NT2/D1 (cell line): ENCODE data around the gene ABHD1.

Experiments
- SUZ12 ChIP-seq: IDR thresholded peaks from 2 replicates; pipeline ENCODE4 v1.6.1; 2011; ENCODE audit not compliant: insufficient read length, insufficient read depth; ENCODE audit errors: extremely low read depth
- YY1 ChIP-seq: IDR thresholded peaks from 2 replicates; pipeline ENCODE4 v1.6.1; 2011; ENCODE audit not compliant: insufficient read length, insufficient read depth
- ZNF274 ChIP-seq: IDR thresholded peaks from 2 replicates; pipeline ENCODE4 v1.6.1; 2011; ENCODE audit warnings: mild to moderate bottlenecking, low read depth, low read length

GRCh38 chr2:27170581-27171337 lies 47.1 kb downstream of the ABHD1 start:
- TF ChIP-seq YY1 = no peak
- TF ChIP-seq ZNF274 = no peak
- no peak for TF ChIP-seq SUZ12
